GM18870 (cell line): Measurements from ENCODE around the gene SYK.

Source experiments
- ATAC-seq: cut with Tn5 transposase; IDR thresholded peaks from one replicate; pipeline ENCODE4 v1.9.1; 2021; ENCODE audit warnings: moderate library complexity; ENCODE audit not compliant: unreplicated experiment

The SYK gene

GRCh38 chr9:90846770-90847419 is 45.3 kb downstream of the SYK start:
- ATAC-seq = no peak

GRCh38 chr9:90847971-90848370 is 46.4 kb downstream of the SYK start:
- no peak for ATAC-seq

GRCh38 chr9:90848866-90849265 is 47.2 kb downstream of the SYK start:
- ATAC-seq = no peak

- no peak for ATAC-seq
Measured at GRCh38 chr9:90851444-90851843, 49.8 kb downstream of the SYK start.

GRCh38 chr9:90853945-90854344 is 52.3 kb downstream of the SYK start:
- ATAC-seq = no peak

GRCh38 chr9:90854637-90855175 is 53.1 kb downstream of the SYK start:
- ATAC-seq = no peak

GRCh38 chr9:90855208-90855902 is 53.7 kb downstream of the SYK start:
- ATAC-seq = no peak

GRCh38 chr9:90857091-90857490 is 55.5 kb downstream of the SYK start:
- no peak for ATAC-seq

- no peak for ATAC-seq
Measured at GRCh38 chr9:90857855-90858254, 56.2 kb downstream of the SYK start.

- ATAC-seq = no peak
Measured at GRCh38 chr9:90858457-90858901, 56.9 kb downstream of the SYK start.

- ATAC-seq = no peak
Measured at GRCh38 chr9:90860382-90860781, 58.8 kb downstream of the SYK start.

- ATAC-seq = no peak
Measured at GRCh38 chr9:90860826-90861225, 59.2 kb downstream of the SYK start.

- no peak for ATAC-seq
Measured at GRCh38 chr9:90861380-90861779, 59.8 kb downstream of the SYK start.

- ATAC-seq = no peak
Measured at GRCh38 chr9:90861826-90862740, 60.5 kb downstream of the SYK start.

- ATAC-seq = no peak
Measured at GRCh38 chr9:90864779-90865178, 63.2 kb downstream of the SYK start.

- no peak for ATAC-seq
Measured at GRCh38 chr9:90867101-90867500, 65.5 kb downstream of the SYK start.

- ATAC-seq = no peak
Measured at GRCh38 chr9:90868555-90868954, 66.9 kb downstream of the SYK start.

- ATAC-seq = no peak
Measured at GRCh38 chr9:90869361-90869760, 67.7 kb downstream of the SYK start.

- ATAC-seq = no peak
Measured at GRCh38 chr9:90870621-90871326, 69.2 kb downstream of the SYK start.

GRCh38 chr9:90871327-90871935 is 69.8 kb downstream of the SYK start:
- no peak for ATAC-seq
